ENCODE results near the gene BAZ2B.
"Not testable (repeated sequence)": the region's sequence is repeated elsewhere in the genome, so short reads cannot be mapped to it uniquely, and the experiment has no call there.

BAZ2B gene

DNA sequence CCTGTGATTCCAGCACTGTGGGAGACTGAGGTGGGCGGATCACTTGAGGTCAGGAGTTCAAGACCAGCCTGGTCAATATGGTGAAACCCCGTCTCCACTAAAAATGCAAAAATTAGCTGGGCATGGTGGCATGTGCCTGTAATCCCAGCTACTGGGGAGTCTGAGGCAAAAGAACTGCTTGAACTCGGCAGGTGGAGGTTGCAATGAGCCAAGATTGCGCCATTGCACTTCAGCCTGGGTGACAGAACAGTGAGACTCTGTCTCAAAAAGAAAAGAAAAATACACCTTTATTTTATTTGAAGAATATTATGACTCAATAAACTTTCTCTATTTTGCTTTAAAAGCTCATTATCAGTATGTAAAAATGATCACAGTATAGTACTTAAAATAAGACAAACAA is 81.1 kb downstream of the BAZ2B start:
- not testable (repeated sequence) for DNase-seq (ENCODE audit: low spot score)

DNA sequence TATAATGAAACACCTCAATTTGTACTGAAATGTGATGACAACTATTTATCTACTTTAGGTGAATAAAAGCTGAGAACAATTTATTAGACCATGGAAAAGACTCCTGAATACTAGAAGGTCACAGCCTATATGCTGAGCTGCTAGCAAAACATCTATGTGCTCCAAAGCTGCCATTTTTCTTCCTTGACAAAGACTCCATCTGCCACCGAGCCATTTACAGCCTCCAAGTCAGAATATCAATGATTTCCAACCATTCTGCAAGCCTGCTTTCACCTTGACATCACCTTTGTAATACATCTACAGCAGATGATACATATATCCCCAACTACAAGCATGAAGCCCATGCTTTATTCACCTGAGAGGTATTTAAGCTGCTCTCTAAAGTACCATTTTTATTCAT is 84.9 kb downstream of the BAZ2B start:
- DNase-seq (ENCODE audit: low spot score), result no peak

DNA sequence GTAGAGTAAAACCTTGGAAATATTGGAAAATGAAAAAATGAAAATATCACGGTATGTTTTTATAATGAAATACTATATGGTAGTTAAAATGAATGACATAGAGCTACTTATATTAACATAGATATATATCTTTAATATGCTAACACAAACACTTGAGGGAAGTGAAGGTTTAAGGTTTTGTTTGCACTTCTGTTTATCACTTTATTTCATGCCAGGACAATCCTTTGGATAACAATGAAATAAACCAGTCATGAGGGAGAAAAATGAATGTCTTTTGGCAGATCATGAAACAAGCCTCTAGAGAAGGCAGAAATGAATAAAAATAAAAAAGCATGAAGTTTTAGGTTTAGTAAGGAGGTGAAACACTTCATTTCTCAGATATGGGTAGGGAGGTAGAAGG is 89.9 kb downstream of the BAZ2B start:
- DNase-seq (ENCODE audit: low spot score), result no peak

DNA sequence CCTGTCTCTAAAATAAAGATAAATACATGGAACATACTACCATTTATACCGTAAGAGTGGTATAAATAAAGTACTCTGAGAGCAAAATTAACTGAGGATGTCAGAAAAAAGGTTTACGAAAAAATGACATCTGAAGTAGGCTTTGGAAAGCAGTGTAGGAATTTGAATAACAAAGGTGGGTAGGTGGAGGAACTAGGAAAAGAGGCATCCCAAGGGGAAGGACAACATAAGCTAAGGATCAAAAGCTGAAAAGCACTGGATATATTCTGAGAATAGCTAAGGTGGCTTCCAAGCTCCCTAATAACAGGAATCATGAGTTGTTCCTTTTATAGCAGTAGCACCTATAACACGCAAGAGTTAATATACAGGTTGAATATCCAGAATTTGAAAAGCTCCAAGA is 91.3 kb downstream of the BAZ2B start:
- DNase-seq (ENCODE audit: low spot score), result no peak

DNA sequence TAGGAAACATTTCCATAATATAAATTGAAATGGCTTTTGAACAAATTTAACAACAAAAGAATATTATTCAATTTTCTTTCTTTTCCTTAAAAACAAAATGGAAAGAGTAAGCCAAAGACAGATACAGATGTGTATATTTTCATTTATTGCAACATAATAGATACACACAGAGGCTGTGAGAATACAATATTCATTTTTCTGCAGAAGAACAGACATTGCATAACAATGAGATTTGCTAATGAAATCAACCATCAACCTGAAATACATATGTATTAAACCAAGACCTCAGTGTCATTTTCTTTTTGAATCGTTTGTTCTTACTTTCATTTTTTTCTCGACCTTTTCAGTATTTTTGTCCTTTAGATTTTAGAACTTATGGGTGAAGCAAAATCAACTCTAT is 95.1 kb downstream of the BAZ2B start:
- DNase-seq (ENCODE audit: low spot score), result no peak

DNA sequence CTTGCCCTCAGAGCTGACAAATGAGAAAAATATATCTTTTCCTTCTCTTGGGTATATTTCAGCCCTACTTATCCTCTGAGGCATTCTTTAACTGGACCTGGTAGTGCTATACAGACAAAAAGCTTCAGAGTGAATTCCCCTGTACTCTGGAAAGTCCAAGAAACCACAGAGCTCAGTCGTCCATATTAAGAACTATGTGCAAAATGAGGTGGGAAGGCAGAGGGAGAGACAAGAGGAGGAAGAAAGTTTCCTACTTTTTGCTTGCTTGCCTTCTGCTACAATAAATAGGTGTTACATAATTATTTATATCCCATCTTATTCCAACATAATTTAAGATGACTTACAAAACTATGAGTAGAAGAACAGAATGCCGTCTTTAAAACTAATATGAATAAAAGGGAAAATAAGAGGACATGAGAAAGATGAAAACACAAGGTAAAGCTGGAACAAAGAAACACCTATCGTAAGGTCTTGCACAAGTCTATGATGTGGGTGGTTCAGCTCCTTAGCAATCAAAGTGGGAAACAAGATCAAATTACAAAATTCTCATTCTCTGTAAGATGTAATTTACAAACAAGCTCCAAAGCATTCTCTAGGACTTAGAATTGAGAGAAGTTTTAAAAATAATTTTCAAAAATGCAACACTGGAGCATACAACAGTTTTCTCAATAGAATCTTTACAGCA is 97.9 kb downstream of the BAZ2B start:
- no peak for DNase-seq (ENCODE audit: low spot score)

DNA sequence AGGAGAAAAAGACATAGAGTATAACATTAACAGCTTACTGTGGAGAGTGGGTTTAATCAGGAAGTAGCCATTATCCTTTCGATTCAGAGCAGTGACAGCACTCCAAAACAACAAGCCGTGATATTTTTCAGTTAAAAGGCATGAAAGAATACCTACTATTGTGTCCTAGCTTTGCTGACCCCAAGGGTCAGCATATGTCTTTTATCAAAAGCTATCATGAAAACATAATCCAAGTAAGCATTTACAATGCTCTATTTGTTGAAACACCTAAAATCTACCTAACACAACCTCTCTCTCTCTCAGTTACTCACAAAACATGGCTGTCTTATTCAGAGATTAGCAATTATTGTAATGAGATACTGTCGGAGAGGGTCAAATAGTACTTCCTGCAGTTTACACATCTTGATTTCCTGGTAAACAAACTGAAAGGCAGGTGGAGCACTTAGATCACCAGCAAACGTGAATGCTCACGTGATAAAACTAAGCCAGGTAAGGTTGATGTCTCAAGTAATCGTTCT is 100.0 kb downstream of the BAZ2B start:
- peak; percentile 78 for DNase-seq (ENCODE audit: low spot score)

DNA sequence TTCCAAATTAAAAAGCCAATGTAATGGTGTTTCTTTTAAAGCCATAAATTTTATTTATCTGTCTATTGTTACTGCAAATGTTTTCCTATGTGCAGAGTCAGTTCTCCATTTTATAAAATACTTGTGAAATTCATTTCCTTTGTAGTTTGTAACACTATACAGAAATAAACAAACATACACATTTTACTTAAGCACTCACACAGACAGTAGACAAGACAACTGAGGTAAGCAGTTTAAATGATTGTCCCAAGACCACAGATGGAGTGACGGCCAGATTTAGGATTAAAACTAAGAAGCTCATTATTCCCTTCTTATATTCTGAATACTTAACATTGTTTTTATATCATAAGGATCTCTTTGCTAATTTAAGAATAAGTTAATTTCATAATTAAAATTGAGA is 100.9 kb downstream of the BAZ2B start:
- DNase-seq (ENCODE audit: low spot score), result no peak

DNA sequence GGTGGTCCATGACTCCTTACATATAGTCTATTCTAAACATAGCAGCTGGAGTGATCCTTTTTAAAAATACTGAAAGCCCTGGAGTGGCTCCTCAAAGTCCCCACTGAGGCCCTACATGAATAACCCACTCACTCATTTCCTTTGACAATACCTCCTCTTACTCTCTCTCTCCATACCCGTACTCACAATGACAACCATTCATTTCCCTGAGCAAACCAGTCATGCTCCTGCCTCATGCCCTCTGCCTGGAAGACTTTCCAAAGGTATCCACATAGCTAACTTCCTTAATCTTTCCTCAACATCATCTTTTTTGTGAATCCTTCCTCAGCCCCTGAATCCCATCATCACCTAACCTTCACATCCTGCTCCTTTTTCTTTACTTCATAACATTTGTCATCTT is 102.6 kb downstream of the BAZ2B start:
- DNase-seq (ENCODE audit: low spot score), result no peak

DNA sequence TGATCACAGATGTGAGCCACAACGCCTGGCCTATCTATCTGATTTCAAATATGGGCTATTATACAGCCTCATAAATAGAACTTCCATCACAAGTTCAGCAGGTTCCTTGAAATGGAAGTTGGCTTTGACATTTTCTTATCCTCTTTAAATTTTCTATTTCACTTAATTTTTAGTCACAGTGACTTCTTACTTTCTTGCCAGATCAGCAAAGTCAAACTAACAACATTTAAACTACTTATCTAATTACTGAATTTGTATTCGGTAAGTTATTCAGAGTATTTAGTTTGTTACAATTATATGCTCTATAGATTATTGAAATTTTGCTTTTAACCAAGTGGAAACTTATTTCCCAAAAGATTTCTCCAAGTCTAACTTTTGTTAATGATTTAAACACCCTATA is 108.2 kb downstream of the BAZ2B start:
- DNase-seq (ENCODE audit: low spot score), result no peak

DNA sequence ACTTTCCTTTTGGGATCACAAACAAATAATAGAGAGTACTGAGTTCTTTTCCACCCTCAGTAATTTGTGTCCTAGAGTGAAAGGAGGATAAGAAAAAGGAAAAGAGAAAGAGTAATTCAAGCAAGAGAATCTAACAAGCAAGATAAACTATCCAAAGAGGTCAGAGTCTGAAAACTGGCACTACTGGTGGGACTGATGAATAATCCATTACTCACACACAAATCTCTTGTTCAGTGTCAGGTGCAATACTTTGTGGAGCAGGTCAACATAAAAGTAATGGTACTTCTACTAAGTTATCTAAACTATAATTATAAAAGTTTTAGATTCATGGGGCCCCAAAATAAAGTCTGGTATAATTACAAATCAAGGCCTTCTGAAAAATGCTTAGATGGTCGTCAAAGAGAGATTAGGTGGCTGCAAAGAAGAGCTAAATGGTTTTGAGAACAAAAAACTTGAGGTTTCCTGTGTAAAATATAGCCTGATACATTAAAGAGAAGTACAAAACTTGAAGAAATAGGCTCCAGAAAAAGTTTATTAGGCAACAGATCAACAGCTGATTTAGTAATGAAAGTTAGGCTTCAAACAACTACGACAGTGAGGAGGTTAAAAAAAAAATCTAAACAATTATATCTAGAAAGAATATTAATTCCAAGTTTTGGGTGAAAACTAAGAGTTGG is 109.4 kb downstream of the BAZ2B start:
- peak; percentile 56 for DNase-seq (ENCODE audit: low spot score)

DNA sequence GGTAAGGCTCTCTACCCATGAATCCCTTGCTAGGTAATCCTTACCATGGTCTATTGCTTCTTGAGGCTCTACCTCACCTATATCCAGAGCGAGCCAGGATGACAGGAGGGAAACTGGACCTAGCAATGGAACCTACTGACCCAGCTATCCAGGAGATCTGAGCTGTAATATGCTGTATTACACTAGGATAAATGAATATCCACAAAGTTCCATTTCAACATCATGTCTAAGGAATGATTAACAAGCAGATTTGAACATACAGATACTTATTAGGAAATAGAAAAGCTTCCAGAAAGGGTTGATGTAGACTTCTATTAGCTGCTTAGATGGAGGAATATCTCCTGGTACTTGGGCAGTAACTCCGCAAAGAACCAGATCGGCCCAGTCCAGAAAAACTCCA is 110.1 kb downstream of the BAZ2B start:
- no peak for DNase-seq (ENCODE audit: low spot score)

DNA sequence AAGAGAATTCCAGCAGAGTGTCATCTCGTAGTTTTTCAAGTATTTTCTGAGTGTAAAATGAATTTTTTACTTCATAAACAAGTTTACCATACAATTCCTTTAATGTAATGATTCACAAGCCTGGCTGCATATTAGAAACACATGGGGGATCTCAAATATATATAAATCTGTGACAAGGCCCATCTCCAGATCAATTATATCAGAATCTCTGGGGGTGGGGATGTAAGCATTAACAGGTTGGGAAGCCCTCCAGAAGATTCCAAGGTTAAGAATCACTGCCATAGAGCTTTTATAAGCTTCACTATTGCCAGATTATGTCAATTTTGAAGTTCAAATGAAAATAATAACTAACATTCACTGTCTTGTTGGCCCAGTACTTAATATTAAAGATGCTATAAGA is 111.2 kb downstream of the BAZ2B start:
- DNase-seq (ENCODE audit: low spot score), result no peak

DNA sequence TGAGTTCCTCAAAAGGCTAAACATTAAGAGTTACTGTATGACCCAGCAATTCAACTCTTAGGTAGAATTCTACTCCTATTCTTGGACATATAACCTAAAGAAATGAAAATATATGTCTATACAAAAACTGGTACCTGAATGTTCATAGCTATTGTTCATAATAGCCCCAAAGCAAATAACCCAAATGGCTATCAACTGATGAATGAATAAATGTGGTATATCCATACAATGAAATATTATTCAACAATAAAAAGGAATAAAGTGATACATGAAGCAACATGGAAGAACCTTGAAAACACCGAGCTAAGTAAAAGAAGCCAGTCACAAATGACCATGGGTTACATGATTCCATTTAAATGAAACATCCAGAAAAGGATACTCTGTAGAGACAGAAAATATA is 114.6 kb downstream of the BAZ2B start:
- no peak for DNase-seq (ENCODE audit: low spot score)

DNA sequence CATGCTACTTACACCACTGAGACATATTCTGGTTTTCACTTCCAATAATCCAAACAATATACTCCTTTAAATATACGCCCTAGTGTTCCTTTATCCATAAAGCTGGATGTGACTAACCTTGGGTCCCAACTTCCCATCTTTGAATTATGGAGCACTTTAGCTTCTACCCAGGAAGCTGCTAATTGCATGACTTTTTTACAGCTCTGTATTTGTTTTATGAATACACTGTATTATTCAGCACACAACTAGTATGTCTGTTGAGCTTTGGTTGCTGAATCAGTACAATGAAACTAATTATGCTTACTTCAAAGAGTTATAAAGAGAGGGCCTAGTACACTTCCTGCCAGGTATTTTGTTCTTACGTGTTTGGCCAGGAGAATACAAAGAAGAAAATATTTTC is 118.5 kb downstream of the BAZ2B start:
- DNase-seq (ENCODE audit: low spot score), result peak; percentile 41

DNA sequence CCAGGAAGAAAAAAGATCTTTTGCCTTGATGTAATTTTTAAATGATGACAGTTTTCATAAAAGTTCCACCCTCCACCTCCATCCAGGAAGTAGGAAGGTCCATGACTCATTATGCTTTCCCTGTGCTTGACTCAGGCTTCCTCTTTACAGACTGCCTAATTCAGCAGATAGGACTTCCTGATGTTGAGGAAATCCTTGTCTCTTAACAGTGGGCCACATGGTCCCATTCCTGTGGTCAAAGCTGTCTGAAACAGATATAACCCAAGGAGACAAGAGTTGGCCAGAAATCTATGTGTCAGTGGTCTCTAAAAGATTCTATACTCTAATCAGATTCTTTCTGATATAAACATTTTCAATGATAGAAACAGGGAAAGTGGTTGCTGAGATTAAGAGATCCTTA is 119.1 kb downstream of the BAZ2B start:
- DNase-seq (ENCODE audit: low spot score), result peak; percentile 77

DNA sequence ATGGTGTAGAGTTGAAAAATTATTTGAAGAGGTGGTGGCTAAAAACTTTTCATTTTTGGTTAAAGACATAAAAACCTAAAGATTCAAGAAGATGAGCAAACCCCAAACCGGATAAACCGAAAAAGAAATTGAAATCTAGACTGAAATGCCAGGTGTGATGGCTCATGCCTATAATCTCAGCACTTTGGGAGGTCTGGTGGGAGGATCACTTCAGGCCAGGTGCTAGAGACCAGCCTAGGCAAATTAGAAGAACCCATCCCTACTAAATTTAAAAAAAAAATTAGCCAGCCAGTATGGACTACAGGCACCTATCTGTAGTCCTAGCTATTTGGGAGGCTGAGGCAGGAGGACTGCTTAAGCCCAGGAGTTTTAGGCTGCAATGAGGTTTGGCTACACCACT is 126.9 kb downstream of the BAZ2B start:
- DNase-seq (ENCODE audit: low spot score), result no peak

DNA sequence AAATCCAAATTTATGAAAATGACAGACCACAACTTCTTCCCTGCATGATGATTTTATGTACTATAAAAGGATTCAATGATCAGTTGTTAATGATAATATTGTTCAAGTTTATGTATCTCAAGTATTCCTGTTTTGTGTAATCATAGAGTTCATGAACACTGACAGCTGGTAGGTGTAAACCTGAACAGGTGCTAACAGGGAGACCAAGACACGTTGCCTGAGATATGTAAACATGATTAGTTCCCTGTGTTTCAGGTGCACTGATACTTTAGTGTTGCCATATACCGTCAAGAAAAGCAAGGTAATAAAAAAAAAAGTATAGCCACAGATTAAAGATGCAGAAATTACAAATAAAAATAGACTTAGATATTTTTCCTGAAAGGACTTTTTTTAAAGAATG is 131.8 kb downstream of the BAZ2B start:
- DNase-seq (ENCODE audit: low spot score), result no peak

DNA sequence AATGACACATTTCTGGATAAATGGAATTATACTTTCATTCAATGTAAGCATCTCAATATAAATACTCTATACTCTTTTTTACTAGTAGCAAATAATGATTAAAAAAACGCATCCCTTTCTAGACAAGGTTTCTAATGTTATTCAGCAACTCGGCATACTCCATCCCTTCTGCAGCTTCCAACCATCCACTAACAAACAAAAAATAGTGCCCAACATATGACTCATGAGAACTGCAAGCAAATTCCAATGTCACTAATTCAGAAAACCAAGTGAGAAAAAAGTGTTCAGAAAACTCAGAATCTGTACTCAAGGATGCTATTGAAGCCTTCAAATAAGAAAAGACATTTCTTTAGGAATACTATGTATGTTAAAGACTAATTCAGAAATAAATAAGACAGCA is 140.0 kb downstream of the BAZ2B start:
- DNase-seq (ENCODE audit: low spot score), result no peak

DNA sequence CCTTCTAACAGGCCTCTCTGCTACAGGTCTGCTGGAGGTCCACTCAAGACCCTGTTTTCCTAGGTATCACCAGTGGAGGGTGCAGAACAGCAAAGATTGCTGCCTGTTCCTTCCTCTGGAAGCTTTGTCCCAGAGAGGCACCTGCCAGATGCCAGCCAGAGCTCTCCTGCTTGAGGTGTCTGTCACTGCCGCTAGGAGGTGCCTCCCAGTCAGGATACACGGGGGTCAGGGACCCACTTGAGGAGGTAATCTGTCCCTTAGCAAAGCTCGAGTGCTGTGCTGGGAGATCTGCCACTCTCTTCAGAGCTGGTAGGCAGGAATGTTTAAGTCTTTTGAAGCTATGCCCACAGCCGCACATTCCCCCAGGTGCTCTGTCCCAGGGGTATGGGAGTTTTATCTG is 140.6 kb downstream of the BAZ2B start:
- DNase-seq (ENCODE audit: low spot score), result no peak

DNA sequence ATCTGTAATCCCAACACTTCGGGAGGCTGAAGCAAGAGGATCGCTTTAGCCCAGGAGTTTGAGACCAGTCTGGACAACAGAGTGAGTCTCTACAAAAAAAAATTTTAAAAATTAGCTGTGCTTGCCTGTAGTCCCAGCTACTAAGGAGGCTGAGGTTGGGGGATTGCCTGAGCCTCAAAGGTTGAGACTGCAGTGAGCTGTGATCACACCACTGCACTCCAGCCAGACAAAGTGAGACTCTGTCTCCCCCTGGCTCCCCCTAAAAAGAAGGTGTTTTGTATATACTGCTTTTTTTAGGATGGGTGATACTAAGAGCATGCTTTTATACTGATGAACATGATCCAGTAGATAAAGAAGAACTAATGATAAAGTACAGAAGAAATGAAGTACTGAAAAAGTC is 145.0 kb downstream of the BAZ2B start:
- DNase-seq (ENCODE audit: low spot score), result no peak

DNA sequence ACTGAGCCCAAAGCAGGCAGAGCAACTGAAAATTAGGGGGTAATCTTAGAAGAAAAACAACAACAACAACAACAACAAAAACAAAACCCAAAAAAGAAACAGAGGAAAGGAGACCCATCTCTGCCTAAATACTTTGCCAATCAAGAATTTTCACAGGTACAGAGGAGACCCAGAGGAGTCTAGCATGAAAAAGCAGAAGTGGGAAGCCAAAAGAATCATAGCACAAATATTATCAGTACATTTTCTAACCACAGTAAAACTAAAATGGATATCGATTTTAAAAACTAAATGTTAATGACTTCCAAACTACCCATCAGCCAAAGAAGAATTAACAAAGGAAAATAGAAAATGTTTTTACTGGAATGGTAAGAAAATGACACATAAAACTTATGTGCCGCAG is 148.1 kb downstream of the BAZ2B start:
- no peak for DNase-seq (ENCODE audit: low spot score)

DNA sequence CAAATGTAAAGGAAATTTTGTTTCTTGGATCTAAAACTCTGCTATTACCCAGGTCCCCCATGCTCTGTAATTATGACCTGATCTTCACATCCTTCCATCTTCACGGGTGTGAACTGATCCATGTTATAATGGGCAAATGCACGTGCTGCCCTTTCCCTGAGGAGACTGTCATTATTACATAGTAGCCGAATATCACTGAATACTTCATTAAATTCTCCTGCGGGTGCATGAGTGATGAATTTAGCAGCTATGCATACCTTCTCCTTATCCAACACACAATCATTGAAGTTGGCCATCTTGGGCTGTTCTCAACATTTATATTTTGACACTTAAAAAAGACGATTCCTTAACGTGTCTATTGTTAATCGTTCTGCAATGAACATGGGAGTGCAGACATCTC is 153.4 kb downstream of the BAZ2B start:
- no peak for DNase-seq (ENCODE audit: low spot score)

DNA sequence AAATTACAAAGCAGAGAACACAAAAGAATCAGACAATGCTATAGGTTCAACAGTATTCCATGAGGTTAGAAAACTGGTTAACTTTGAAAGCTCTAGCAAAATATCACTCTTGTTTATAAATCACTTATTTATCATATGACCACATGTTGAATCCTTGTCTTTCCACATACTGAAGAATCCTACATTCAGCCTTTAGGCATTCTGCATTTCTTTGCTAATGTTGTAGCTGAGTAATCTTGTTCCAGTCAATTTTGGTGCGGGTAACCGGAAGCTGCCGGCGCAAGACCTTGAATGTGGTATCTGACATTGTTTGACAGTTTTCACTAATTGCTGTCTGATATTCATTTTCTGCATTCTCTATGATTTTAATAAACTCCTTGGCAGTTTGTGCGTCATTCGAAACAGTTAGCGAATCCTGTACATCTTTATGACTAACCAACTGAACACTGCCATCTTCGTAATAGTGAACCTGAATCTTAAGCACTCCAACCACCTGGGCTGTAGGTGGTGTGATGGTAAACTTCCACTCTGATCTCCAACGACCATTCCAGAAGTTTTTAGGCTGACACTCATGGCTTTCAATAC is 154.1 kb downstream of the BAZ2B start:
- no peak for DNase-seq (ENCODE audit: low spot score)
